RCC 7860 (cell line): Measurements from ENCODE around the gene ALX3.
"Not testable (repeated sequence)": the region's sequence is repeated elsewhere in the genome, so short reads cannot be mapped to it uniquely, and the experiment has no call there.

Experiments
- DNase-seq: peaks from one replicate; pipeline ENCODE4 v3.0.0-alpha.2; 2015; ENCODE audit warnings: low spot score
- FAIRE-seq: peaks from 2 replicates; lab custom pipeline; 2012; peaks lifted over from hg19 to GRCh38; lab: Jason Lieb, UNC

ALX3 gene

GRCh38 chr1:110089561-110090275 is 19.2 kb upstream of the ALX3 start:
- DNase-seq (no peak), FAIRE-seq (no peak)

- DNase-seq (no peak), FAIRE-seq (no peak)
These were observed 18.4 kb upstream of the ALX3 start for GRCh38 chr1:110088739-110089316.

- FAIRE-seq: no peak
- peak; percentile 47 for DNase-seq
These were observed 17.6 kb upstream of the ALX3 start for GRCh38 chr1:110087812-110088738.

- DNase-seq: no peak
These were observed 16.5 kb upstream of the ALX3 start for GRCh38 chr1:110086961-110087360.

GRCh38 chr1:110085671-110086070 is 15.2 kb upstream of the ALX3 start:
- DNase-seq (no peak), FAIRE-seq (no peak)

More at GRCh38 chr1:110086961-110087360, 16.5 kb upstream of the ALX3 start:
- no peak for FAIRE-seq

- DNase-seq: no peak
These were observed 14.0 kb upstream of the ALX3 start for GRCh38 chr1:110084227-110085078.

GRCh38 chr1:110083866-110084226 is 13.4 kb upstream of the ALX3 start:
- DNase-seq (no peak), FAIRE-seq (no peak)

More at GRCh38 chr1:110084227-110085078, 14.0 kb upstream of the ALX3 start:
- no peak for FAIRE-seq

GRCh38 chr1:110083061-110083865 is 12.8 kb upstream of the ALX3 start:
- DNase-seq (no peak), FAIRE-seq (no peak)

- FAIRE-seq: no peak
These were observed 12.0 kb upstream of the ALX3 start for GRCh38 chr1:110082477-110082876.

GRCh38 chr1:110081061-110081460 is 10.6 kb upstream of the ALX3 start:
- FAIRE-seq: no peak
- no peak for DNase-seq

More at GRCh38 chr1:110082477-110082876, 12.0 kb upstream of the ALX3 start:
- DNase-seq: no peak

GRCh38 chr1:110079995-110080394 is 9.5 kb upstream of the ALX3 start:
- FAIRE-seq: not testable (repeated sequence)

GRCh38 chr1:110076789-110077500 is 6.5 kb upstream of the ALX3 start:
- no peak for DNase-seq
- no peak for FAIRE-seq

More at GRCh38 chr1:110079995-110080394, 9.5 kb upstream of the ALX3 start:
- not testable (repeated sequence) for DNase-seq

GRCh38 chr1:110074166-110074565 is 3.7 kb upstream of the ALX3 start:
- DNase-seq (no peak), FAIRE-seq (no peak)

- DNase-seq (no peak), FAIRE-seq (no peak)
These were observed 196 bp downstream of the ALX3 start for GRCh38 chr1:110070282-110070669.

GRCh38 chr1:110069404-110070281 is 829 bp downstream of the ALX3 start:
- FAIRE-seq: no peak
- DNase-seq: no peak

GRCh38 chr1:110068646-110069403 is 1.6 kb downstream of the ALX3 start:
- DNase-seq: no peak
- FAIRE-seq: no peak

GRCh38 chr1:110067893-110068645 is 2.4 kb downstream of the ALX3 start:
- DNase-seq: no peak
- FAIRE-seq: no peak
